Cardiac fibroblast (primary cell): Measurements from ENCODE around the gene SOCS7.

Experiments used
- DNase-seq, 2 donors: peaks; one replicate each; pipeline versions ENCODE4 v3.0.0 to v3.0.0-alpha.2; 2010; ENCODE audit warnings: low read depth in 2 of 2
- H3K4me3 ChIP-seq, 2 donors: replicated peaks in 1 of 2; 1 replicate in 1 of 2; 2 replicates in 1 of 2; pipeline ENCODE4 v1.5.1; 2011; ENCODE audit warnings: low read depth in 2 of 2, low read length in 2 of 2, mild to moderate bottlenecking in 2 of 2, moderate library complexity in 1 of 2
- CTCF ChIP-seq: IDR thresholded peaks from one replicate; pipeline ENCODE4 v1.5.1; 2011; ENCODE audit warnings: low read depth, mild to moderate bottlenecking, low read length, inconsistent platforms

The SOCS7 gene

GRCh38 chr17:38444151-38444550, 92.5 kb downstream of the SOCS7 start:
- peak; percentile 96 for TF ChIP-seq CTCF
- H3K4me3 ChIP-seq, result no peak overlapping the region
- DNase-seq, result peak; percentile 65 to 75

- no peak overlapping the region for H3K4me3 ChIP-seq
- TF ChIP-seq CTCF, result no peak
- no peak for DNase-seq
Measured at GRCh38 chr17:38447502-38448085, 96.0 kb downstream of the SOCS7 start.

GRCh38 chr17:38448208-38448771, 96.6 kb downstream of the SOCS7 start:
- DNase-seq, result no peak
- no peak for TF ChIP-seq CTCF
- no peak overlapping the region for H3K4me3 ChIP-seq

GRCh38 chr17:38449364-38449763, 97.7 kb downstream of the SOCS7 start:
- no peak overlapping the region for H3K4me3 ChIP-seq
- peak in 1 of 2 donors; percentile 48 for DNase-seq
- TF ChIP-seq CTCF, result no peak

- H3K4me3 ChIP-seq, result peak overlapping the region; percentile 8 to 50
- TF ChIP-seq CTCF, result no peak
- DNase-seq, result no peak
Measured at GRCh38 chr17:38450557-38451029, 98.9 kb downstream of the SOCS7 start.

- peak; percentile 81 to 92 for DNase-seq
- peak overlapping the region; percentile 41 to 50 for H3K4me3 ChIP-seq
- TF ChIP-seq CTCF, result no peak
Measured at GRCh38 chr17:38451030-38451839, 99.6 kb downstream of the SOCS7 start.
